GM12875 (cell line): ENCODE data around the gene H3-3A.

Source experiments
- H3K4me3 ChIP-seq: one replicate; pipeline ENCODE4 v1.5.1; 2011; ENCODE audit warnings: low read depth, low read length, control low read depth
- CTCF ChIP-seq: IDR thresholded peaks from 2 replicates; pipeline ENCODE4 v1.5.1; 2011; ENCODE audit warnings: low read depth, mild to moderate bottlenecking, control low read depth, inconsistent platforms, low read length, moderate library complexity, borderline replicate concordance; ENCODE audit not compliant: insufficient read depth

The H3-3A gene

GRCh38 chr1:226051365-226051764, 11.2 kb upstream of the H3-3A start:
- no peak for TF ChIP-seq CTCF

GRCh38 chr1:226052061-226052460, 10.5 kb upstream of the H3-3A start:
- H3K4me3 ChIP-seq: no peak overlapping the region
- TF ChIP-seq CTCF: no peak

More at GRCh38 chr1:226051365-226051764, 11.2 kb upstream of the H3-3A start:
- H3K4me3 ChIP-seq: no peak overlapping the region

GRCh38 chr1:226054519-226055327, 7.8 kb upstream of the H3-3A start:
- TF ChIP-seq CTCF: no peak
- H3K4me3 ChIP-seq: no peak overlapping the region

- no peak for TF ChIP-seq CTCF
- H3K4me3 ChIP-seq: no peak overlapping the region
Measured at GRCh38 chr1:226059709-226060108, 2.8 kb upstream of the H3-3A start.

- no peak for TF ChIP-seq CTCF
- no peak overlapping the region for H3K4me3 ChIP-seq
Measured at GRCh38 chr1:226060427-226060826, 2.1 kb upstream of the H3-3A start.

GRCh38 chr1:226061068-226061840, 1.3 kb upstream of the H3-3A start:
- H3K4me3 ChIP-seq: peak overlapping the region; percentile 82
- no peak for TF ChIP-seq CTCF
